T-cell (primary cell): ENCODE data around the gene TMEM94. TPM values are rescaled to one million over a fixed set of nuclear protein-coding genes. Genes with fewer than 3 reads are reported as not detected.

Experiments used
- ATAC-seq, 4 experiments: fragments of 200-7000 bp in 3 of 4; fragments of 150-1000 bp in 1 of 4; cut with Tn5 transposase; replicated peaks in 1 of 4; 1 replicate in 3 of 4; 2 replicates in 1 of 4; pipeline ENCODE4 v1.10.0; 2021; ENCODE audit warnings: moderate library complexity in 3 of 4, mild to moderate bottlenecking in 2 of 4, moderate number of reproducible peaks in 1 of 4
- CTCF ChIA-PET, 2 donors: fragments of 300-600 bp; sonication (Branson Sonifier 250); formaldehyde crosslinking; loops; one replicate each; lab custom pipeline; 2022; ENCODE audit warnings: antibody characterized with exemption in 2 of 2; lab: Charles Lee
- POLR2A ChIA-PET, 2 donors: fragments of 300-600 bp; sonication (Branson Sonifier 250); formaldehyde crosslinking; loops; one replicate each; lab custom pipeline; 2022; ENCODE audit warnings: antibody characterized with exemption in 2 of 2; lab: Charles Lee
- DNase-seq, 35 experiments: peaks; one replicate each; pipeline versions ENCODE4 v3.0.0 to v3.0.0-alpha.2; 2013 to 2023
- H3K27ac ChIP-seq: one replicate; pipeline ENCODE4 v1.5.1; 2013; ENCODE audit warnings: low read length
- H3K27me3 ChIP-seq, 2 experiments: replicated peaks in 1 of 2; 1 replicate in 1 of 2; 2 replicates in 1 of 2; pipeline versions ENCODE4 v1.6.1 to v1.7.0; 2013; ENCODE audit warnings: low read length in 1 of 2, mixed read lengths in 1 of 2; ENCODE audit not compliant: control insufficient read depth in 2 of 2, insufficient read depth in 2 of 2; ENCODE audit errors: extremely low read depth in 1 of 2
- H3K36me3 ChIP-seq, 2 donors: 1 replicate in 1 of 2; 2 replicates in 1 of 2; pipeline versions ENCODE4 v1.6.1 to v1.7.0; 2013; ENCODE audit warnings: low read length in 1 of 2; ENCODE audit not compliant: control insufficient read depth in 2 of 2, insufficient read depth in 1 of 2; ENCODE audit errors: extremely low read depth in 1 of 2
- H3K4me1 ChIP-seq, 2 experiments: 1 replicate in 1 of 2; 2 replicates in 1 of 2; pipeline versions ENCODE4 v1.6.1 to v1.7.0; 2013; ENCODE audit warnings: low read length in 2 of 2, mixed read lengths in 1 of 2; ENCODE audit not compliant: insufficient read depth in 2 of 2, control insufficient read depth in 1 of 2; ENCODE audit errors: extremely low read depth in 1 of 2
- H3K4me3 ChIP-seq, 2 donors: 1 replicate in 1 of 2; 2 replicates in 1 of 2; pipeline versions ENCODE4 v1.5.1 to v1.7.0; 2013; ENCODE audit warnings: mild to moderate bottlenecking in 2 of 2, low read length in 1 of 2, moderate library complexity in 1 of 2; ENCODE audit not compliant: control insufficient read depth in 1 of 2; ENCODE audit errors: extremely low read depth in 1 of 2
- H3K9me3 ChIP-seq: 2 replicates; pipeline ENCODE4 v1.7.0; 2013
- H3K27ac Mint-ChIP-seq, 2 donors: one replicate each; pipeline ENCODE4 v1.8.0; 2020 to 2021; ENCODE audit warnings: mild to moderate bottlenecking in 2 of 2, mixed read lengths in 2 of 2
- H3K27me3 Mint-ChIP-seq, 2 donors: one replicate each; pipeline ENCODE4 v1.8.0; 2021 to 2022; ENCODE audit warnings: mixed read lengths in 2 of 2
- H3K36me3 Mint-ChIP-seq: one replicate; pipeline ENCODE4 v1.8.0; 2021; ENCODE audit warnings: mixed read lengths
- H3K4me1 Mint-ChIP-seq, 3 donors: one replicate each; pipeline ENCODE4 v1.8.0; 2020 to 2022; ENCODE audit warnings: mixed read lengths in 3 of 3, mild to moderate bottlenecking in 1 of 3
- H3K4me3 Mint-ChIP-seq, 3 donors: one replicate each; pipeline ENCODE4 v1.8.0; 2020 to 2022; ENCODE audit warnings: mild to moderate bottlenecking in 3 of 3, mixed read lengths in 3 of 3, moderate library complexity in 3 of 3
- H3K9me3 Mint-ChIP-seq, 3 donors: one replicate each; pipeline ENCODE4 v1.8.0; 2020 to 2022; ENCODE audit warnings: mixed read lengths in 3 of 3
- WGBS: methylation state at CpG from one replicate; pipeline ENCODE4 v1.1.5; 2013; ENCODE audit warnings: missing lambda C conversion rate; ENCODE audit not compliant: insufficient coverage; 5-methylcytosine and 5-hydroxymethylcytosine counted together
- total RNA-seq, 35 experiments: library from RNA in 6 of 35; stranded (reverse) in 6 of 35; fragments of 120-200 nt in 1 of 35; gene quantifications; one replicate each; pipeline versions ENCODE4 v1.2.1 to v1.2.4 and lab custom pipeline; 2013 to 2026

The TMEM94 gene
- total RNA-seq, 5 donors from 2014 or later (not counting 1 experiment from before 2014, with no cell fraction given), result 78.5 to 125 (median 105) TPM

DNA sequence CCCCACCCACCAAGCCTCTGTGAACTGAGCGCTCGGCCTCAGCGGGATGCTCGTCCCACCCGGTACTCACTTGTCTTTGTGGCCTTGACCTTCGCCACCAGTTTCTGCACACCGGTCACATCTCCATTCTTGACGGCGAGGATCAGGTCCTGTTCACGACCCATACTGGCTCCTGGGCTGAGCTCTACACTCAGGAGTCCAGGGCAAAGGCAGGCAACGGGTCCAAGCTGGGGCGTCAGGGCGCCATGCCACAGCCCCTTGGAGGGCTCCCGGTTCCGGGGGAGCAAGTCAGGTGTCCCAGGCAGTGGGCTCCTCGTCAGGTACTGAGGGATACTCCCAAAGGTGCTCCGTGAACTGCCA is 57.2 kb downstream of the TMEM94 start:
- no peaks in the 10 kb centered on the region for H3K9me3 ChIP-seq
- H3K27me3 ChIP-seq, result peaks cover 0 to 21% of the 10 kb centered on the region in 2 experiments
- Mint-ChIP-seq H3K4me3 (peak overlapping the region in 1 of 3 donors; percentile 41), H3K27me3 (no peaks in the 10 kb centered on the region), H3K36me3 (peaks cover 3% of the 10 kb centered on the region), H3K4me1 (peaks cover 16 to 17% (median 17%) of the 10 kb centered on the region in 3 donors), H3K27ac (no peak overlapping the region), H3K9me3 (no peaks in the 10 kb centered on the region)
- DNase-seq (no peak), ATAC-seq (no peak)
- ChIA-PET CTCF (interaction anchor here in 1 of 2 donors (0.6 kb wide), 1 partner anchor 96 kb away, joined by 3 read pairs; no protein-coding TSS in a partner anchor), POLR2A (no interaction called here)
- WGBS, result 95% methylated on average over 15 of the region's 17 CpGs
- no peak overlapping the region for H3K4me3 ChIP-seq
- no peak overlapping the region for H3K27ac ChIP-seq
- H3K36me3 ChIP-seq, result peaks cover 0 to 1% of the 10 kb centered on the region in 2 donors
- H3K4me1 ChIP-seq, result peaks cover 15 to 35% of the 10 kb centered on the region in 2 experiments

DNA sequence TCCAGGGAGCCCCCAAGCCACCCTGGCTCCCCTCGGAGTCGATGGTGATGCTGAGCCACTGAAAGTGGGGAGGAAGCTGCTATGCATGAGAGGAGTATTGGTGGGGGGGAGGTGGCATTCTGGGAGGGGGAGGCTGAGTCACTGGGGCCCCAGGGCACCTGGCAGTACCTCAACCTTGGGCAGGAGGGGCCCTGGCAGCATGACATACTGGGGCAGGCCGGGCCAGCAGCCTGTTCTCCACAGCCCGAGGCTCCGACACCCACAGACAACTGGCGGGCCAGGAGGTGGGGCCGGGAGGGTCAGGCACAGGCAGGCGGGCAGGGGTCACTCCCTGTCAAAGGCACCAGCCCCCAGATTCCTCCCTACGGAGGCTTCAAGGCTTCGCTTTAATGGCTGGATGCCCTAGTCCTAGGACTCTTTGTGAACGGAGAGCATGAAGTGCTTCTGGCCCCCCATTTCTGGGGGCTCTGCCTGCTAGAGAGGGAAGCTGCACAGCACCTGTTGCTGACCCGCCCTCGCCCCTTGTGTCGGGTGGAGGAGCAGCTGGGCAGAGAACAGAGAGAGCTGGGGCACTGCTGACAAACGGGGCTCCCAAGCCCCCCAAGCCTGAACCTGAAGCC is 58.0 kb downstream of the TMEM94 start:
- Mint-ChIP-seq H3K4me1 (peaks cover 21 to 24% (median 22%) of the 10 kb centered on the region in 3 donors), H3K9me3 (no peaks in the 10 kb centered on the region), H3K27ac (no peak overlapping the region), H3K4me3 (peak overlapping the region; percentile 17 to 47 (median 42)), H3K27me3 (no peaks in the 10 kb centered on the region), H3K36me3 (peaks cover 3% of the 10 kb centered on the region)
- H3K27me3 ChIP-seq, result peaks cover 0 to 21% of the 10 kb centered on the region in 2 experiments
- H3K4me1 ChIP-seq, result peaks cover 21 to 43% of the 10 kb centered on the region in 2 experiments
- WGBS, result 77% methylated on average over 15 of the region's 15 CpGs
- POLR2A ChIA-PET, result no interaction called here
- CTCF ChIA-PET, result interaction anchor here in 1 of 2 donors (0.6 kb wide), 1 partner anchor 120 kb away, joined by 7 read pairs; no protein-coding TSS in a partner anchor
- no peak for ATAC-seq
- H3K4me3 ChIP-seq, result no peak overlapping the region
- H3K27ac ChIP-seq, result no peak overlapping the region
- no peak for DNase-seq
- peaks cover 3 to 9% of the 10 kb centered on the region in 2 donors for H3K36me3 ChIP-seq
- H3K9me3 ChIP-seq, result no peaks in the 10 kb centered on the region

DNA sequence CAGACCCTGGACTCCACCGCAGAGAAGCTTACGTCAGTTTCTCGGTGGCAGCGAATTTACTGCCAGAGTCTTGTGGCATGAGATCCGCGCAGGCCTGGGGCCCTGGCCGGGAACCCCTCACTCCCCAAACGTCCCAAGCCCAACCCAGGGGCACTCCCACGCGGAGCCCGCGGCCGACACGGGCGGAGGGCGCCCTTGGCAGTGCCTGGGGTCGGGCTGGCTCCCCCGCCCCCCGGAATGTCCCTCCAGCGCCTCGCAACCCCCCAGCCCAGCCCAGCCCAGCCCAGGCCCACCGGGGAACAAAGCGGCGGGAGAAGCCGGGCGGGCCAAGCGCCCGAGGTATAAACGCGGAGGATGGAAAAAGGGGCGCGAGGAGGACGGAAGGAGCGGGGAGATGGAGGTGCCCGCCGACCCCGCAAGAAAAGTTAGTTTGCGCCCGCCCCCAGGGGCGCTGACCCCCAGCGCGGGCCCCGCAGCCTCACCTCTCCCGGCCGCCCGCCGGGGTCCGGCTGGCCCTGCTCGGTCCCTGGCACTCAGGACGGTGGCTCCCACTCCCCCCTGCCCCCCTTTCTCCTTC is 58.6 kb downstream of the TMEM94 start:
- no peaks in the 10 kb centered on the region for H3K27me3 Mint-ChIP-seq
- ChIA-PET CTCF (no interaction called here), POLR2A (no interaction called here)
- 5% methylated on average over 29 of the region's 50 CpGs for WGBS
- Histone ChIP-seq H3K27ac (no peak overlapping the region), H3K4me1 (peaks cover 21 to 47% of the 10 kb centered on the region in 2 experiments), H3K9me3 (no peaks in the 10 kb centered on the region), H3K27me3 (peaks cover 0 to 21% of the 10 kb centered on the region in 2 experiments), H3K4me3 (peak overlapping the region; percentile 53 to 55), H3K36me3 (peaks cover 7 to 13% of the 10 kb centered on the region in 2 donors)
- H3K4me3 Mint-ChIP-seq, result peak overlapping the region; percentile 17 to 71 (median 47)
- peaks cover 21 to 28% (median 24%) of the 10 kb centered on the region in 3 donors for H3K4me1 Mint-ChIP-seq
- H3K9me3 Mint-ChIP-seq, result no peaks in the 10 kb centered on the region
- no peak overlapping the region for H3K27ac Mint-ChIP-seq
- DNase-seq, result no peak
- H3K36me3 Mint-ChIP-seq, result peaks cover 7% of the 10 kb centered on the region
- ATAC-seq, result no peak

DNA sequence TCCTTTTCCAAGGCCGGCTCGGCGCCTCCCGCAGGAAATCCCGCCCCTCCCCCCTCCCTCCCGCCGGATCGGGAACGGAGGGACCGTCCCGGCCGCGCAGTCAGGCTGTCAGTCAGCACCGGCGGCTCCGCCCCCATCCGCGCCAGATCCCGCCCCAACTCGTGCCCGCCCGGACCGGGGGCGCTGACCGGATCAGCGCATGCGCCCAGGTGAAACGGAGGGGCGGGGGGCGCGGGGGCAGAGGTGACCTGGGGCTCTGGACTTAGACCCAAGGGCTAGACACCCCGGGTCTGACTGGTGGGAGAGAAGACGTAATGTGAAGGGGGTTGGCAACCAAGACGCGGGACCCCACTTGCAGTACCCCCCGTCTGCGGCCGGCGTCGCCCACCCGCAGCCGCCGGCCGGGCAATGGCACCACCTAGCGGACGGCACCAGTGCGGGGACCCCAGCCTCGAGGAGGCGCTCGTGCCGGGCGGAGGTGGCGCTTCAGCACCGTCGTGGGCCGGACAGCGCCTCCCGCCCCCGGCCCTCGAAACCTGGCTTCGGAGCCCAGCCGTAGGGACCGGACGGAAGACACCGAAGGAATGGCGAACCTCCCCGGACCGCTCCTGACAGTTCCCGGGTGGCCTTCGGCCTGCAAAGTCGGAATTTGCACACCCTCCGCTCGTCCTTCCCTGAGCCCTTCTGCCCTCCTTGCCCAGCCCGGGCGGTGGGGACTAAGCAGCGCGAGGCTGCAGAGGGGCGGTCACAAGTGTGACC is 59.2 kb downstream of the TMEM94 start, which contains the start of gene CASKIN2:
Gene CASKIN2 (minus strand): TSS at position 42 of the 759 bp plus-strand sequence. CDS start 1,733 bp downstream, outside the sequence.
- Histone ChIP-seq H3K9me3 (no peaks in the 10 kb centered on the region), H3K27me3 (peaks cover 0 to 21% of the 10 kb centered on the region in 2 experiments), H3K4me1 (peaks cover 21 to 47% of the 10 kb centered on the region in 2 experiments), H3K36me3 (peaks cover 7 to 20% of the 10 kb centered on the region in 2 donors), H3K4me3 (peak within 1 kb of the TSS; percentile 53 to 55), H3K27ac (no peak within 1 kb of the TSS)
- under 1% methylated on average over 63 of the region's 78 CpGs for WGBS
- ATAC-seq (peak; percentile 51 to 68 (median 60)), DNase-seq (peak; percentile 36 to 87 (median 66))
- ChIA-PET POLR2A (interaction anchor here in 1 of 2 donors (1.0 kb wide), 1 partner anchor 20 kb away, joined by 5 read pairs; no protein-coding TSS in a partner anchor), CTCF (interaction anchor here in 1 of 2 donors (0.8 to 1.5 kb wide), 3 partner anchors 10 to 110 kb away, joined by 4 to 17 read pairs (median 6); partner anchors contain the start of genes GRB2 and LLGL2)
- peaks cover 7% of the 10 kb centered on the region for H3K36me3 Mint-ChIP-seq
- H3K27me3 Mint-ChIP-seq, result no peaks in the 10 kb centered on the region
- H3K27ac Mint-ChIP-seq, result peak within 1 kb of the TSS in 1 of 2 donors; percentile 15
- peak within 1 kb of the TSS; percentile 71 to 77 (median 75) for H3K4me3 Mint-ChIP-seq
- no peaks in the 10 kb centered on the region for H3K9me3 Mint-ChIP-seq
- peaks cover 21 to 28% (median 24%) of the 10 kb centered on the region in 3 donors for H3K4me1 Mint-ChIP-seq

DNA sequence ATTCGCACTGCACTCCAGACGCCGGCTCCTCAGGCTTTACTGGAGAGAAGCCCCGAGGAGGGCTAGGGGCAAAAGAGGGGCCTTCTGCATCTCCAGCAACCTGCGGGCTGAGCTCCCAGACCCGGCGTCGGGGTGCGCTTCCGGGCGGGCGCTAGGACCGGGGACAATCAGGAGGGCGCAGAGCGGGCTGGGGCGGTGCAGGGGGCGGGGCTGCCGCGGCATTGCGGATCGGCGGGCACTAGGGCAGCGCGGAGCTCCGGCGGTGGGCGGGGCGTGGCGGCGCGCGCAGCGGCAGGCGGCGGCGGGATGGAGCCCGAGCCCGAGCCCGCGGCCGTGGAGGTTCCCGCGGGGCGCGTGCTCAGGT is 59.8 kb downstream of the TMEM94 start, which contains the start of gene TSEN54:
Gene TSEN54 (plus strand): TSS at position 274 of the 364 bp plus-strand sequence. CDS start 33 bp downstream, at position 307.
- ChIA-PET POLR2A (interaction anchor here in 1 of 2 donors (1.0 kb wide), 1 partner anchor 19 kb away, joined by 5 read pairs; no protein-coding TSS in a partner anchor), CTCF (interaction anchor here (0.5 to 1.5 kb wide), 10 partner anchors 9 to 685 kb away, joined by 3 to 17 read pairs (median 4); partner anchors contain the start of genes GRB2 (in 1 of the 2), LLGL2 (in 1 of the 2), SMIM5 (in 1 of the 2) and TMEM94 (in 1 of the 2))
- Mint-ChIP-seq H3K27me3 (no peaks in the 10 kb centered on the region), H3K36me3 (peaks cover 8% of the 10 kb centered on the region), H3K4me1 (peaks cover 21 to 28% (median 24%) of the 10 kb centered on the region in 3 donors), H3K9me3 (no peaks in the 10 kb centered on the region), H3K4me3 (peak within 1 kb of the TSS; percentile 71 to 77 (median 75)), H3K27ac (peak within 1 kb of the TSS; percentile 96)
- H3K27ac ChIP-seq, result peak within 1 kb of the TSS; percentile 59
- peaks cover 10 to 25% of the 10 kb centered on the region in 2 donors for H3K36me3 ChIP-seq
- WGBS, result under 1% methylated on average over 45 of the region's 45 CpGs
- ATAC-seq, result peak; percentile 84 to 86 (median 85)
- H3K9me3 ChIP-seq, result no peaks in the 10 kb centered on the region
- peaks cover 0 to 21% of the 10 kb centered on the region in 2 experiments for H3K27me3 ChIP-seq
- H3K4me1 ChIP-seq, result peaks cover 21 to 47% of the 10 kb centered on the region in 2 experiments
- DNase-seq, result peak; percentile 90 to 98 (median 95)
- H3K4me3 ChIP-seq, result peak within 1 kb of the TSS; percentile 66 to 83
